AG10803 (cell line): ENCODE measurements around the gene EBP.
"Not testable (repeated sequence)": the region's sequence is repeated elsewhere in the genome, so short reads cannot be mapped to it uniquely, and the experiment has no call there.

Experiments used
- DNase-seq: peaks from one replicate; pipeline ENCODE4 v3.0.0; 2010; ENCODE audit warnings: low read depth
- H3K4me3 ChIP-seq: 2 replicates; pipeline ENCODE4 v1.5.1; 2011; ENCODE audit warnings: mild to moderate bottlenecking, low read length, control low read depth
- CTCF ChIP-seq: conservative IDR thresholded peaks from 2 replicates; pipeline ENCODE4 v1.5.1; 2011; ENCODE audit warnings: mild to moderate bottlenecking, low read length, control low read depth, inconsistent platforms

The EBP gene

DNA sequence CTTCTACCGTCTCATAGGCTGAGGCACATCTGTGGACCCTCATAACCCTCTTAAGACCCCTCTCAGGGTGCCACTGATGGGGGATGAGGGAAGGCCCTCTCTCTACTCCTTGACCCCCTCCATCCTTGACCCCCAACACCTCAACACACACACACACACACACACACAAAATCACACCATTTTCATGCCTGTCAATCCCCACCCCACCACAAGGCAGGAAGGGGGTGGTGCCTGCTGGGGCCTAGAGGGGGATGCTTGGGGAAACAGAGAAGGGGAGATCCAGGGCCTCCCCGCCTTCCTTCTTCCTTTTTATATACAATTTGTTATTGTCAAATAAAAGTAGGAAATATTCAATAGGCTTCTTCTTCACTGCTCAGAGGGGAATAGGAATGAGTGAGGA is 1.2 kb upstream of the EBP start:
- no peak for DNase-seq
- H3K4me3 ChIP-seq, result no peak overlapping the region
- no peak for TF ChIP-seq CTCF

DNA sequence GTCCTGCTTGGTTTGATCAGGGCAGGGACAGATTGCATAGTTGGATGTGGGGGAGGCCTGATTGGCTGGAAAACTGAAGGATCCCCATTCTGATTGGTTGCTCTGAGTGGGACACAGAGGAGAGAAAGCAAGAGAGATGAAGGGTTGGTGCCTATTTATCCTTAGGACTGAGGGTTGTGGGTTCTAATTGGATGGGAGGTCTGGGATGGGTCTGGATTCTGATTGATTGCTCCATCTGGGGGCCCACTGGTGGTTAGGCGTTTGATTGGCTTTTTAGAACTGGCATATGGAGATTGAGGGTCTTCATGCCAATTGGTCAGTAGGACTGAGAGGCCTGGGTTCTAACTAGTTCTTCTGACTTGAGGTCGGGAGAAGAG is 644 bp upstream of the EBP start:
- DNase-seq, result no peak
- no peak for TF ChIP-seq CTCF
- H3K4me3 ChIP-seq, result peak overlapping the region; percentile 66

GRCh38 chrX:48522291-48522690 is 683 bp downstream of the EBP start:
- DNase-seq, result no peak
- peak overlapping the region; percentile 66 for H3K4me3 ChIP-seq
- no peak for TF ChIP-seq CTCF

GRCh38 chrX:48523682-48524081 is 2.1 kb downstream of the EBP start:
- no peak overlapping the region for H3K4me3 ChIP-seq
- TF ChIP-seq CTCF, result no peak
- no peak for DNase-seq

GRCh38 chrX:48525853-48526252 is 4.2 kb downstream of the EBP start:
- not testable (repeated sequence) for H3K4me3 ChIP-seq
- peak; percentile 41 for DNase-seq

- TF ChIP-seq CTCF, result no peak
- DNase-seq, result peak; percentile 35
- no peak overlapping the region for H3K4me3 ChIP-seq
These were observed 9.1 kb downstream of the EBP start for GRCh38 chrX:48530736-48531135.

DNA sequence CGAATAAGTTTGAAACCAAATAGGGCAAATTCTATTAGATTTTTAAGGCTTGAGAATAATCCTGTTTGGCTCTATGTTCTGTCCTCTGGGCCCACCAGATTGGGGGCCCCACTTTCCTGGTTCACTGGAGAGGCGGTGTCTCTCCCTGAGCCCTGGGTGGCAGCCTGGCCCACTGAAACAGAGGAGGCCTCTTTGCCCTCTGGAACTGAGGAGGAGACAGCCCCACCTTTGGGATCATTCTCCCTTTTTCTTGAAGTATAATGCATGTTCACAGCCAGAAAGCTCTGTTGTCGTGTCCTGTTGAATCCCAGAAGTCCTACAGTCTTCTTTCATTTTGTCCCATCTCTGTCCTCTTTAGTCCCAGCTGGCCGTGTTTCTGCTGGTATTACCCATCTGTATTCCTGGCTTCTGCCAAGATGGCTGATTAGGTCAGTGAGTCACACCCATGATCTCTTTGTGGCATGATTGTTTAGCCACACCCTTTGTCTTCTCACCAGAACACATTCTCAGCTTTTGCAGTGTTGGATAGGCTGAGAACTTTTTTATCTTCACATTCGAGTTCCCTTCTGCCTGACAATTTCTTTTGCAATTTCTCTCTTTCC is 9.9 kb downstream of the EBP start:
- DNase-seq, result peak; percentile 81
- H3K4me3 ChIP-seq, result no peak overlapping the region
- TF ChIP-seq CTCF, result no peak

GRCh38 chrX:48532161-48532560 is 10.6 kb downstream of the EBP start:
- no peak overlapping the region for H3K4me3 ChIP-seq
- DNase-seq, result no peak
- TF ChIP-seq CTCF, result no peak
